Activated CD8-positive, alpha-beta memory T cell treated with anti-CD3 and anti-CD28 coated beads for 4 hours (primary cell): Measurements from ENCODE around the gene PGGHG.

Experiments used
- DNase-seq, 2 donors: peaks; one replicate each; pipeline ENCODE4 v3.0.0-alpha.2; 2020; ENCODE audit warnings: low read depth in 2 of 2

The PGGHG gene

DNA sequence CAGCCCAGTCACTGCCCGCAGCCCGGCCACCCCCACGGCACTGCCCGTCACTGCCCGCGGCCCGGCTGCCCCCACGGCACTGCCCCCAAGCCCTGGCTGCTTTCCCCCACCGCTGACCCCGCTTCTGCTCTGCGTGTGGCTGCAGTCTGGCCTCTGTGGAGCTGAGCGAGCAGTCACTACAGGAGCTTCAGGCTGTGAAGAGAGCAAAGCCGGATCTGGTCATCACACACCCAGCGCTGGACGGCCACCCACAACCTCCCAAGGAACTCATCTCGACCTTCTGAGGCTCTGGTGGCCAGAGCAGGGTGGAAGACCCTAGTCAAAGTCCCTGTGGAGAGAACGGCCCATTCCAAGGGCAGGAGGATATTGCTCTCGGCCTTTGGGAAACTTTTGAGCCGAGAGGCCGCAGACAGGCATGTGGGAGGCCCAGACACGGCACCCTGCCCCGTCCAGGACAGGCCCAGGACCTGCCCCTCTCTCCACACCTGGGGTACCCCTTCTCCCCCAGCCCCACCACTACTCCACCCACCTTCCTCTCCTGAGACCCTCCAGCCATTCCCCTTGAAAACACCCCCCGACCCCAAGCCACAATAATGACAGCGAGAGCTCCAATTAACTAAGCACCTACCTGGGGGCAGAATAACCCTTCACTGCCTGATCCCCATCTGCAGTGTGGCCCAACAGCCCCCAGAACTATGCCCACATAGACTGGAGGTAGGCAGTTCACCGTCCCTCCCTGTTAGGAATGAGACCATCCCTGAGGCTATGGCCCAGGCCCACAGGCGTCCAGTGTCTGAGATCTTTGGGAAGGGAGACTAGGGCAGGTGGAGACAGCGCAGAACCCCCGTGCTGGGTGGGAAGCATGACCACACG is 3.7 kb upstream of the PGGHG start:
- DNase-seq = no peak

DNA sequence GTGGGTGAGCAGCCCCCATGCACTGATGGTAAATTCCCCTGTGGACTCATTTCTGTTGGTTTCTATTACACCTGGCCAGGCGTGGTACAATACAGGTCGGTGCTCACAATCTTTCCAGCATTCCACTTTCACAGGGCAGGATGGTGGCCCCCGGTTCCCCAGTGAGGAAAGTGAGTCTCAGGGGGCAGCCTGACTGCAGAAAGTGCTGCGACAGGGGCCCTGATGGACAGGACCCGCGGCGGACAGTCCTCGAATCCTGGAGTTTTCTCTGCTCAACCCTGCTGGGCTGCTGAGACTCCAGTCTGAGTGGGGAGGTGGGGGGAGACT is 3.1 kb upstream of the PGGHG start:
- no peak for DNase-seq

DNA sequence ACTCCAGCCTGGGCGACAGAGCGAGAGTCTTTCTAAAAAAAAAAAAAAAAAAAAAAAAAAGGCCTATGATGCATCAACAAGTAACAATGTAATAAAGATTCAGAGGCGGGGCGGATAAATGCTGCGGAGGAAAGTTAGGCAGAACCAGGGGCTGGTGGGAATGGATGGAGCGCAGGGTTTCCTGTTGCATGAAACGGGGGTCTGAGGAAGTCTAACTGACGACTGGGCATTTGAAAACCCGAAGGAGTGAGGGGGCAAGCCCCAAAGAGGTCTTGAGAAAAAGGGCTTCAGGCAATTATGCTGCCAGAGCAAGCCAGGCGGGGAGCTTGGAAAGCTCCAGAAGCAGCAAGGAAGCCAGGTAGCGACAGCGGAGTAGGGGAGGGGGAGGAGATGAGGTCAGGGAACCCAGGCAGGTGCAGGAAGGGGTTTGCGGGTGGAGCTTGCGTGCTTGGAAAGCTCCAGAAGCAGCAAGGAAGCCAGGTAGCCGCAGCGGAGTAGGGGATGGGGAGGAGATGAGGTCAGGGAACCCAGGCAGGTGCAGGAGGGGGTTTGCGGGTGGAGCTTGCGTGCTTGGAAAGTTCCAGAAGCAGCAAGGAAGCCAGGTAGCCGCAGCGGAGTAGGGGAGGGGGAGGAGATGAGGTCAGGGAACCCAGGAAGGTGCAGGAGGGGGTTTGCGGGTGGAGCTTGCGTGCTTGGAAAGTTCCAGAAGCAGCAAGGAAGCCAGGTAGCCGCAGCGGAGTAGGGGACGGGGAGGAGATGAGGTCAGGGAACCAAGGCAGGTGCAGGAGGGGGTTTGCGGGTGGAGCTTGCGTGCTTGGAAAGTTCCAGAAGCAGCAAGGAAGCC is 1.7 kb upstream of the PGGHG start:
- DNase-seq = peak in 1 of 2 donors; percentile 63

- DNase-seq = no peak
These were observed 977 bp upstream of the PGGHG start for GRCh38 chr11:287821-288477.

DNA sequence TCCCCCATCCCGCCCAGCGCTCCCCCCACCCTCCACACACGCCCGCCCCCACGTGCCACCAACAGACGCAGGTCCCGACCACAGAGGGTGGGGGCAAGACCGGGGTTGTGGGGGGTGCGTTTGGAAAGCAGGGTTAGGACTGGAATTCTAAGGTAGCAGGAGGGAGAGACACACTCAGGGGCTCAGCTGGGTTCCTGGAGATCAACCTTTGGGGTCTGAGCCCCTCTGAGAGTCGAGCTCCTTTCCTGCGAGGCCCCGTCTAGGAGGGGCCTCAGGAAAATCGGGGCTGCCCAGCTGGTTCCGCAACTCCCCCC is 429 bp downstream of the PGGHG start:
- DNase-seq = no peak

- no peak for DNase-seq
These were observed 1.0 kb downstream of the PGGHG start for GRCh38 chr11:289712-290620.

- DNase-seq = no peak
These were observed 1.8 kb downstream of the PGGHG start for GRCh38 chr11:290621-291231.

DNA sequence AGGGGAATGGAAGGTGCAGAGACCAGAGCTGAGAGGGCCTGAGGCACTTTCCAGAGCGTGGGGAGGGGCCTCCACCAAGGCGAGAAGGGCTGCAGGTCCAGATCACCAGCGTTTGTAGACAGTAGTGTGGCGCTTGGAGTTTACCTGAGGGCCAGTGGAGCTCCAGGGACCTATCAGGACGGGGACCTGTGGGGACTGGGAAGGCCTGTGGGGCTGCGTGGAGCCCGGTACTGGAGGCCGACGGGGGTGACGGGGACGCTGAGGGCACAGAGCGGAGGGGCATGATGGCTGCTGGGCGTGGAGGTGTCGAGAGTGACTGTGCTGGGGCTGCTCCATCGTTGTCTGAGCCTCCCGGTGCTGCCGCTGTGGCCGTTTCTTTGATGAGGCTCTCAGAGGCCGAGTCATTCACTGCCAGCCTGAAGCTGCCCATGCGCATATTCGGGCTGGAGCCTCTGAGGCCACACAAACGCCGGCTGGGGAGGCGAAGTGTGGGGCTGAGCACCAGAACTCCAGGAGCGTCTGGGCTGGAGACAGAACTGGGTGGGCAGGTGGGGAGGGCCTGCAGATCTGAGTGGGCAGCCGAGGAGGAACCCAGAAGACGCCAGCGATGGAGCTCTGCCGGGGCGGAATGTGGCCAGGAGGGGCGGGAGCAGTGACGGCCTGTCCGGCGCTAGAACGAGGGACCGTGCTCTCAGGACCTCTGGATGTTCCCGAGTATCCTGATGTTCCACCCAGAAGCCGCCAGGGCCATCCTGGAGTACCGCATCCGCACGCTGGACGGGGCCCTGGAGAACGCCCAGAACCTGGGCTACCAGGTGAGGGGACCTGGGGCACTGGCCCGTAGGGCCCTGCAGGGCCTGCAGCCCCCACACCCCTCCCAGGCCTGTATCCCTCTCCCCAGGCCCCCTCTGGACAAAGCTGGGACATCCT is 2.6 kb downstream of the PGGHG start:
- DNase-seq = no peak

DNA sequence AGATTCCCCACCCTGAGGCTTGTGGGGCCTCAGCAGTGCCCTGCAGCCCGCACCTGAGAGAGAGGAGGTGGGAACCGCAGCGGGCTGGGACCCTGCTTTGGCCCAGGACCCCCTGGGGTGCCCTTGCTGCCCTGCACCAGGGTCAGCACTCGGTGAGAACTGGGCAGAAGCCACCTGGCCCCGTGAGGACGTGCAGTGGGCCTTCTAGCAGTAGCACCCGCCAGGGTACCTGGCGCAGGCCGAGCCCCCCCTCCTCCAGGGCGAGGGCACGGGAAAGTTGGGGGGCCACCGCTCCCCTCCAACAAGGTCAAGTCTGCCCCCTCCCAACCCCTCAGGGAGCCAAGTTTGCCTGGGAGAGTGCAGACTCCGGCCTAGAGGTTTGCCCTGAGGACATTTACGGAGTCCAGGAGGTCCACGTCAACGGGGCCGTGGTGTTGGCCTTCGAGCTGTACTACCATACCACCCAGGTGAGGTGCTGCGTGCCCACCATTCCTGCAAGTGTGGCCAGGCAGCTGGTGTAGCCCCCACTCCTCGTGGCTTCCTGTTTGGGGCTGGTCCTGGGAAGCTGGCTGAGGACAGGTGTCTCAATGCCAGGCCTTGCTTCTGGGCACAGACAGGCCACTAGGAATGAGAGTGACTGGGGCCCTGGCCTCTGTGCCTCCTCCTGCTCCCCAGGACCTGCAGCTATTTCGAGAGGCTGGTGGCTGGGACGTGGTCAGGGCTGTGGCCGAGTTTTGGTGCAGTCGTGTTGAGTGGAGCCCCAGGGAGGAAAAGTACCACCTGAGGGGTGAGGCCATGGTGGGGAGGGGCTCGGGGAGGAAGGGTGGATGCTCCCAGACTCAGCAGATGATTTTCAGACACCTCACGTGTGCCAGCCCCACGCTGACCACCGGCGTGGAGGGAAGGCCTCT is 3.5 kb downstream of the PGGHG start:
- DNase-seq = no peak

DNA sequence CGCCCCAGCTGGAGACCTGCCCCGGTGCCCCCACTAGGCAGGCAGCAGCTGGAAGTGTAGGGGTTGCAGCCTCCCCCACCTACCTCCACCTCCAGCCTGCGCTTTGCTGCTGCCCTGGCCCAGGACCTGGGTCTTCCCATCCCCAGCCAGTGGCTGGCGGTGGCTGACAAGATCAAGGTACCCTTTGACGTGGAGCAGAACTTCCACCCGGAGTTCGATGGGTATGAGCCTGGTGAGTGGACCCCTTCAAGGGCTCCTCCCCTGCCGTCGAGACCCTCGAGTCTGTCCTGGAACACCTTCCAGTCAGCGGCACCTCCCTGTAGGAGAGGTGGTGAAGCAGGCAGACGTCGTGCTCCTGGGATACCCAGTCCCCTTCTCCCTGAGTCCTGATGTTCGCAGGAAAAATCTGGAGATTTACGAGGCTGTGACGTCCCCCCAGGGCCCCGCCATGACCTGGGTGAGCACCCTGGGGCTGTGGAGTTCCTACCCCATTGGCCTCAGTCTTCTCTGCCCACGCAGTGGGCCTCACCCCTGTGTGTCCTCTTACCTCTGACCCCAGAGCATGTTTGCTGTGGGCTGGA is 4.4 kb downstream of the PGGHG start:
- no peak for DNase-seq

DNA sequence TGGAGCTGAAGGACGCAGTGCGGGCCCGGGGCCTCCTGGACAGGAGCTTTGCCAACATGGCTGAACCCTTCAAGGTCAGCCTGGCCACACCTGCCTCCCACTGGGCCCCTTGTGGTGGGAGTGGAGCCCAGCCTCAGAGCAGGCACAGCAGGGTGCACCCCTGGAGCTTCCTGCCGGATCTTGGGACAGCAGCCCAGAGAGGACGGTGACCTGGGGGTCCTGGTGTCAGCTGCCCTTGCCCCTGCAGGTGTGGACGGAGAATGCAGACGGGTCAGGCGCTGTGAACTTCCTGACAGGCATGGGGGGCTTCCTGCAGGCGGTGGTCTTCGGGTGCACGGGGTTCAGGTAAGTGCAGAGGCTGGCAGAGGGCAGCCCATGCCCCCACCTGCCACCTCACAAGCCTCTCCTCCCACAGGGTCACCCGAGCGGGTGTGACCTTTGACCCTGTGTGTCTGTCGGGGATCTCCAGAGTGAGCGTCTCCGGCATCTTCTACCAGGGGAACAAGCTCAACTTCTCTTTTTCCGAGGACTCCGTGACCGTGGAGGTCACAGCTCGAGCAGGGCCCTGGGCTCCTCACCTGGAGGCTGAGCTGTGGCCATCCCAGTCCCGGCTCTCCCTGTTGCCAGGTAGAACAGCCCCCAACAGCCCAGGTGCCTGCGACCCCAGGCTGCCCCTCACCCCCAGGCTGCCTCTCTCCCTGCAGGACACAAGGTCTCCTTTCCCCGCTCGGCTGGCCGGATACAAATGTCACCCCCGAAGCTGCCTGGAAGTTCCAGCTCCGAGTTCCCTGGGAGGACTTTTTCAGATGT is 5.1 kb downstream of the PGGHG start:
- DNase-seq = no peak

DNA sequence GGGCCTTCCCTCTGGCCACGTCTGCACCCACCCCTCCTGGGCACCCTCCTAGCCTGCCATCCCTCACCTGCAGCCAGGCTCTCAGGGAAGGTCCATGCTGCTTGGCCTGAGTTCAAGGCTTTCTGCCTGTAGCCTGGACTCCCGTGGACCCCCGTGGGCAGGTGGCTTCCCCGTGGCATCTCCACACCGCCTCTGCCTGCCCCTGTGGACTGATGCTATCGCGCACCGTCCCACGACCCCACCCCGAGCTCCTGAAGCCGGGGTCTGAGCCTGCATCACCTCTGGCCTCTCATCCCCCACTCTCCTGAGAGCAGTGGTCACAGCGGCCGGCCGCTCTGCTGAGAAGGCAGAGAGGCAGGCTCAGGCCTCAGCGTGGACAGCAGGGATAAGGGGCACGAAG is 5.9 kb downstream of the PGGHG start:
- no peak for DNase-seq

GRCh38 chr11:295351-296170 is 6.6 kb downstream of the PGGHG start:
- DNase-seq = no peak

GRCh38 chr11:296171-297050 is 7.5 kb downstream of the PGGHG start:
- DNase-seq = no peak

DNA sequence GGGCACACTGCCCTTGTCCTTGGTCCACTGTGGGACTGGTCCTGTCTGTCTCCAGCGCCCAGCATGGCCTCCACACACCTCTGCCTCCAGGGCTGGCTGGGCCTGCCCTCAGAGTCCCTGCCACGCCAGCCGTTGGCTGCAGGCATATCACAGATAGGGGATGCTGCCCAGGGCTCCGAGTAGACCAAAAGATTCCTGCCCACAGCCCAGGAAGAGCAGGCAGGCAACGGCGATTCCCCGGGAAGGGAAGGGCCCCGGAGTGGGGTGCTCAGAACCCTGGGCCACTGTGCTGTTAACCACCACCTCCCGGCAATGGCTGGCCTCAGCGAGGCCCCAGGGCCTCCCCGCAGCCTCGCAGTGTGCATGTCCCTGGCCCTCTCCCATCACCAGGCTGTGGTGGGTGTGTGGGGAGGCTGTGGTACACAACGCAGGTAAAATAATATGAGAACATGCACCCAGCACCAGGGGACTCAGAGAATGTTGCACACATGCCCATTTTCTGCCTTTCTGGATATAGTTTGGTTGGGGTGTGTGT is 8.2 kb downstream of the PGGHG start:
- DNase-seq = no peak
